GM10266 (cell line): Measurements from ENCODE around the gene ASB16.

Source experiments
- DNase-seq: peaks from one replicate; pipeline ENCODE4 v3.0.0; 2012; ENCODE audit errors: extremely low spot score
- TF ChIP-seq, protein P1 (sequence below): IDR thresholded peaks from 2 replicates; pipeline ENCODE4 v1.5.1; 2012; ENCODE audit warnings: mild to moderate bottlenecking, low read depth; ENCODE audit not compliant: control insufficient read depth, insufficient read depth; ENCODE audit errors: missing control alignments

ASB16 gene

GRCh38 chr17:44202756-44203155 is 32.3 kb downstream of the ASB16 start:
- TF ChIP-seq, protein P1, sequence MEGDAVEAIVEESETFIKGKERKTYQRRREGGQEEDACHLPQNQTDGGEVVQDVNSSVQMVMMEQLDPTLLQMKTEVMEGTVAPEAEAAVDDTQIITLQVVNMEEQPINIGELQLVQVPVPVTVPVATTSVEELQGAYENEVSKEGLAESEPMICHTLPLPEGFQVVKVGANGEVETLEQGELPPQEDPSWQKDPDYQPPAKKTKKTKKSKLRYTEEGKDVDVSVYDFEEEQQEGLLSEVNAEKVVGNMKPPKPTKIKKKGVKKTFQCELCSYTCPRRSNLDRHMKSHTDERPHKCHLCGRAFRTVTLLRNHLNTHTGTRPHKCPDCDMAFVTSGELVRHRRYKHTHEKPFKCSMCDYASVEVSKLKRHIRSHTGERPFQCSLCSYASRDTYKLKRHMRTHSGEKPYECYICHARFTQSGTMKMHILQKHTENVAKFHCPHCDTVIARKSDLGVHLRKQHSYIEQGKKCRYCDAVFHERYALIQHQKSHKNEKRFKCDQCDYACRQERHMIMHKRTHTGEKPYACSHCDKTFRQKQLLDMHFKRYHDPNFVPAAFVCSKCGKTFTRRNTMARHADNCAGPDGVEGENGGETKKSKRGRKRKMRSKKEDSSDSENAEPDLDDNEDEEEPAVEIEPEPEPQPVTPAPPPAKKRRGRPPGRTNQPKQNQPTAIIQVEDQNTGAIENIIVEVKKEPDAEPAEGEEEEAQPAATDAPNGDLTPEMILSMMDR = no peak
- DNase-seq = no peak

- TF ChIP-seq, protein P1 = peak; percentile 65
- peak; percentile 72 for DNase-seq
Observed at GRCh38 chr17:44203731-44204440, 33.4 kb downstream of the ASB16 start.

DNA sequence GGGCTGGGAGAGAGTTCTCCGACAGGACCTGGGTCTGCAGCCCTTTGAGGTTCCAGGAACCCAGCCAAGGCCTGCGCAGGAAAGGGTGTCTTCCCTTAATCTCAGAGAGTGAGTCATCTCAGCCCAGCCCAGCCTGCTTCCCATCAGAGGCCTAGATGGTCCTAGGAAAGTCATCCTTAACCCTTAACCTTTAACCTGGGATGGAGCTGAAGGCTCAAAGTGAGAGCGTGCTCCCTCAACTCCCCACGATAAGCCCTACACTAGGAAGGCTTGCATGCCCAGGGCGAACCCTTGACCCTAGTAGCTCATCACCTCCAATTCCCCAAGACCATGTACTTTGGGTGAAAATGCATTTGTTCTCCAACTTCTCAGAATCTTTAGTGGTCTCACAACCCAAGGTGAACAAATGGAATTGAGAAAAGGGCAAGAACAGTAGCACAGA is 34.0 kb downstream of the ASB16 start:
- TF ChIP-seq, protein P1 = no peak
- DNase-seq = no peak

- TF ChIP-seq, protein P1 = no peak
Observed at GRCh38 chr17:44205962-44206824, 35.7 kb downstream of the ASB16 start.

DNA sequence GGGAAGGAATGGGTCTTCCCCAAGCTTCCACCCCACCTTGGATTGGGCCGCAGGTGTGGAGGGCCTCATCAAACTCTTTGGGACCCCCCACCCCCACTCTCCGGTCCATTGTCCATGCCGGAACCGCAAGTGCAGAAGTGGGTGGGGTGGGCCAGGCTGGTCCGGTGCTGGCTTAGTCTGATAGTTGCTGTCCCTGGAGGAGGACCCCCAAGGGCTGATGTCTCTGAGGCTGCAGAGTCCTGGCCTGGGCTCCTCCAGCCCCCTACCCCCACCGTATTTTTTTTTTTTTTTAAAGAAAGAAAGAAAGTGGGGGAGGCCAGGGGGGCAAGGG is 36.3 kb downstream of the ASB16 start:
- TF ChIP-seq, protein P1 = no peak
- DNase-seq = no peak

More at GRCh38 chr17:44205962-44206824, 35.7 kb downstream of the ASB16 start:
- DNase-seq = no peak

- DNase-seq = no peak
- TF ChIP-seq, protein P1 = no peak
Observed at GRCh38 chr17:44207319-44207718, 36.8 kb downstream of the ASB16 start.

DNA sequence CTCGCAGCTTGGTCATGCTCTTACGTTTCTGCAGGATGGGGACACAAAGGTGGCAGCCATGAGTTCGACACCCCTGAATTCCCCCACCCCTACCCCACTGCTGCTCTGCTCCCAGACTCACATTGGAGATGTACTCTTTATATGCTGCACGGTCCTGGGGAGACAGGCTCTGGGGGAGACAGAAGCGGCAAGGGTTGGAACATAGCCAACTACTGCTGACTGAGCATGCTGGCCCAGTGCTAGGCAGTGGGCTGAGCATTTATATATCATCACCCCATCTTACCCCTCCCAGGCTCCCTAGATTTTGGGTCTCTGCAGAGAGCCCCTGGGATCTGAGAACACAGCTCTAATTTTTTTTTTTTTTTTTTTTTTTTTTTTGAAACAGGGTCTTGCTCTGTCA is 37.2 kb downstream of the ASB16 start:
- no peak for DNase-seq

More for the DNA sequence above, 37.2 kb downstream of the ASB16 start:
- TF ChIP-seq, protein P1 = no peak
